NCI-H128 (cell line): ENCODE measurements around the gene ZNF688.
"Not testable (repeated sequence)": the region's sequence is repeated elsewhere in the genome, so short reads cannot be mapped to it uniquely, and the experiment has no call there.

Source experiments
- DNase-seq: peaks from one replicate; lab custom pipeline; 2025; ENCODE audit not compliant: unreplicated experiment; lab: John Stamatoyannopoulos, UW

The ZNF688 gene

DNA sequence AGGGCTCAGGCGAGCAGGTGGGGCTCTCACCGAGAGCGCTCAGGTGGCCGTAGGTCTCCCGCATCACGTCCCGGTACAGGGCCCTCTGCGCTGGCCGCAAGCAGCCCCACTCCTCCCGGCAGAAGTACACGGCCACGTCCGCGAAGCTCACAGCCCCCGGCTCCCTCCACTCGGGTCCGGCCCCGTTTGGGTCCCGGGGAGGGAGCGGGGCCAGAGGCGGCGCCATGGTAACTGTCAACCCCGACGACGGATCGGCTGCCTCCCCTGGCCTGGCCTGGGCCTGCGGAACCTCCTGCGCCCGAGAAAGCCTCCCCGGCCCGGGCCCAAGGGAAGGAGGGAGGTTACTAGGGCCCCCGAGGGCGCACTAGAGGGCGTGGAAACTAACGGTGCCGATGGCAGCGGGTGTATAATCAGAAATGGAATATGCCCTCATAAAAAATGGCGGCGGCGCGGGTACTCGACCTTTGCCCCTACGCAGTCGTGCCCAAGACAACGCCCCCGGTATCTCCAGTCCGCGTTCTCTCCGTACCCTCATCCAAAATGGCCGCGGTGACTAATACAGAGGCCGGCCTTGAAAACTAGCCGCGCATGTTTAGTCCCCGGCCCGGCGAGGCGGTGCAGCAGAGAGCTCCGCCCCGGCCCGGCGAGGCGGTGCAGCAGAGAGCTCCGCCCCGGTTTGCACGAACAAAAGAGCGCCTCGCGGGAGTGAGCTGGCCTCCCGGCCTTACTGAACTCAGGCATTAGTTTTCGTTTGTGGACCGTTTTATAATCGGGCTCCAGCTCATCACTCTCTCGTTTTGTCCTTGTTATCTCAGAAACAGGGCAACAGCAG, 13.3 kb downstream of the ZNF688 start, which contains the start of gene ZNF764:
Gene ZNF764, minus strand, starts transcription at position 418 of the 832 bp plus-strand sequence. Its CDS starts 192 bp downstream, at position 226.
- DNase-seq: peak; percentile 93

DNA sequence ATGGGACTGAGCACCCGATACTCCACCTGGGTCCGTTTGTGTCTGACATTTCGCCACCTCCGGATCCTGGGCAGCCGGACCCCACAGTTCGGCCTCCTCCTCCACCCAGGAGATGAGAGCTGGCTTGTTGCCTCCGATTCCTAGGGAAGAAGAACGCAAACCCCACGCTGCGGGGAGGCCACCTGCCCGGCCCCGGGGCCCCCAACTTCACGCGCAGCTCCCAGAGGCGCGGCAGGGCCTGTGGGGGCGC, 13.9 kb downstream of the ZNF688 start:
- no peak for DNase-seq

- DNase-seq: no peak
Observed at GRCh38 chr16:30556125-30556473, 15.4 kb downstream of the ZNF688 start.

- no peak for DNase-seq
Observed at GRCh38 chr16:30555315-30556124, 16.0 kb downstream of the ZNF688 start.

GRCh38 chr16:30554557-30555314, 16.8 kb downstream of the ZNF688 start:
- no peak for DNase-seq

DNA sequence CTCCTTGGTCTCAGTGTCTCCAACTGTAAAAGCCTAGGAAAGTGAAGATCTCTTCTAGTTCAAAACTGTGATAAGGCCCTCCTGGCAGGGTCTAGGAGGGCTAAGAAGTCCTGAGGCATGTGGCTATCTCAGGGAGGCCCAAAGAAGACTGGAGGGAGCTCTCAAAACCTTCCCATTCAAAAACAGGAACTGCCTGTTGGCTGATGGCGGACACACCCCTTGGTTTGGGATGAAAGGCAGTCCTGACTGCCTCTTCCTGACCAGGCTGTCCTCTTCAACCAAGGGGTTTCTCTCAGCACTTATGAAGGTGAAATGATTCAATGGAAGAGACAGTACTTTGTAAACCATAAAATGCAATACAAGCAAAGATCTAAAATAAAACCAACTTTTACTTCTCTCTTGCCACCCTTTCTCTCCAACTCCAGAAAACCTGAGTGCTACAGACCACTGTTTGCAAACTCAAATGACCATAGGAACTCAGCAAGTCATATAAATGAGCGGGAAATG, 18.1 kb downstream of the ZNF688 start:
- no peak for DNase-seq

GRCh38 chr16:30552956-30553355, 18.6 kb downstream of the ZNF688 start:
- DNase-seq: no peak

GRCh38 chr16:30551781-30552180, 19.7 kb downstream of the ZNF688 start:
- no peak for DNase-seq

DNA sequence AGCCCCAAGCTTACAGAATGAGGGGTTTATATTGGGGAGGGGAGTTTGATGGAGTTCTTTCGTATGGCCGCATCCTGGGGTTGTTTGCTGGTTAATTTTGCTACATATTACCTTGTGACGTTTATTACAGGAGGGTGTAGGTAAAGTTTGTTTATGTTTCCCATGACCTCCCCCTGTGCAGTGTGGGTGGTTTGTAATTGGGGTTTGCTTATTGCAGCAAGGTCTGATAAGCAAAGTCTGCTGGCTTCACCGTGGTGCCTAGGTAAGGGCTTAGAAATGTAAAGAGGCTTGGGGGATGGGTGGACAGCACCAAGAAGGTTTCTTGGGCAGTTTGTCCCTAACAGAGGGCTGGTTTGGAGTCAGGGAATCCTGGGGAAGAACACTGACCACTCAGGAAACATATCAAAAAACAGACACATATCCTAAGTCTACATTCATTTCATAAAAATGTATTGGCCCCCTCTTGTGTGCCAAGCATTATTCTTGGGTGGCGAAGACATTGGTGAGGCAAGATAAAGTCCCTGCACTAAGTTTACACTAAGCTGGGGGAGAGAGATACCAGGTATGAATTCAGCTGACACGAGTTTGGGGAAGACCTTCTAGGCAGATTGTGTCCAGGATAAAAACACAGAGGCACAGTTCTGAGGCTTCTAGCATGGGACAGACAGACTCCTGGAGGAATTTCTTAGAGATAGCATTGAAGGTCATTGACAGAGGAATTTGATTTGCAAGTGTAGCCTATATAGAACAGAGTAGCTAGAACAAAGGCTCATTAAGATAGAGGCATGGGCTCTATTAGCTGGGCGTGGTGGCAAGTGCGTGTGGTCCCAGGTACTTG, 22.9 kb downstream of the ZNF688 start:
- no peak for DNase-seq

- DNase-seq: no peak
Observed at GRCh38 chr16:30546115-30546514, 25.4 kb downstream of the ZNF688 start.

GRCh38 chr16:30543067-30543466, 28.4 kb downstream of the ZNF688 start:
- no peak for DNase-seq

DNA sequence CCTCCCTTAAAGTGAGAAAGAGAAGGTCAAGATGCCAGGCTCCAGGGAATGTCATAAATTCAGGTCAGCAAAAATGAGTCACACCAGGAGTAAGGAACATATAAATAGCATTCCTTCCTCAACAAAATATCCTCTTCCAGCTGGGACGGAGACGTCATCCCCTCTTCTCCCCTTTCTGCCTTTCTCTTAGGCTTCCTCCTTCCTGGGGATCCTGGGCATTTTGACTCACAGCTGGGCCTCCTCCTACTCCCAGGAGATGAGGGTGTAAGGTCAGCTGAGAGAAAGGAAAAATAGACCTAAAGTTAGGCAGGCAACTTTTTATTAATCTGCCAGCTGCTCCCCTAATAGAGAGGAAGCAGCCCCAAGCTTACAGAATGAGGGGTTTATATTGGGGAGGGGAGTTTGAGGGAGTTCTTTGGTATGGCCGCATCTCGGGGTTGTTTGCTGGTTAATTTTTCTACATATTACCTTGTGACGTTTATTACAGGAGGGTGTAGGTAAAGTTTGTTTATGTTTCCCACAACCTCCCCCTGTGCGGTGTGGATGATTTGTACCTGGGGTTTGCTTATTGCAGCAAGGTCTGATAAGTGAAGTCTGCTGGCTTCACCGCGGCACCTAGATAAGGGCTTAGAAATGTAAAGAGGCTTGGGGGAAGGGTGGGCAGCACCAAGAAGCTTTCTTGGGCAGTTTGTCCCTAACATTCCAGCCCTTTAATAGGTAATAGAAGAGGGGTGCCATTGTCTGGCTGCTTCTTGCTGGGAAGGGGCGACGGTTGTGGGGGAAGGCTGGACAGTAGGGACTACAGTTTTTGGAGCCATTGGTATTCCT, 29.8 kb downstream of the ZNF688 start:
- no peak for DNase-seq

- DNase-seq: not testable (repeated sequence)
Observed at GRCh38 chr16:30540916-30541464, 30.5 kb downstream of the ZNF688 start.

DNA sequence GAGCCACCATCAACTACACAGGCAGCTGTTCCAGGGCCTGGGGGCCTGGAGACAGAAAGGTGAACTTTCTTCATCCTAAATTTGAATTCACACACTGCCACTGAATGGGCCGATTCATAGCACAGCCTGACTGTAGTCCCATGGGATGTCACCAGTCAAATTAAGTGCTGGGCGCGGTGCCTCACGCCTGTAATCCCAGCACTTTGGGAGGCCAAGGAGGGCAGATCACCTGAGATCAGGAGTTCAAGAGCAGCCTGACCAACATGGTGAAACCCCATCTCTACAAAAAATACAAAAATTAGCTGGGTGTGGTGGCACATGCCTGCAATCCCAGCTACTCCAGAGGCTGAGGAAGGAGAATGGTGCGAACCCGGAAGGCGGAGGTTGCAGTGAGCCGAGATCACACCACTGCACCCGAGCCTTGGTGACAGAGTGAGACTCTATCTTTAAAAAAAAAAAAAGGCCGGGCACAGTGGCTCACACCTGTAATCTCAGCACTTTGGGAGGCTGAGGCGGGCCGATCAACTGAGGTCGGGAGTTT, 31.5 kb downstream of the ZNF688 start:
- DNase-seq: not testable (repeated sequence)

GRCh38 chr16:30539000-30539964, 32.2 kb downstream of the ZNF688 start:
- no peak for DNase-seq

GRCh38 chr16:30536391-30537024, 35.0 kb downstream of the ZNF688 start:
- DNase-seq: not testable (repeated sequence)

DNA sequence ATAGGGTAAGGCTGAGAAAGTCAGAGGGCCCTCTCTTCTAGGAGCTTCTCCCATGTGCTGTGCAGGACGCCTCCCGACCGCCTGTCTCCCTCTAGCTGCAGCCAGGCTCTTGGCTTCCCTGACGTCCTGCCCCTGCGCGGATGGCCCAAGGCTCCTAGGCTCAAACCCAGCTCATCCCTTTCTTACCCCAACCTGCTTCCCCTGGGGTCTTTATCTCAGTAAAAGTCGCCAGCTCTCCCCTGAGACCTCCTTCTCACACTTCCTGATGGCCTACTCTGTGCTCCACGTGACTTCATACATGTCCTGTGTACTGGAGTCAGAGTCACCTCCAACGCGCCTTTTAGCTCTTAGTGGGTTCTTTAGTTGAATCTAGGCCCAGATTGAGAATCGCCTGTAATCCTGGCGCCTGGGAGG, 35.7 kb downstream of the ZNF688 start:
- DNase-seq: peak; percentile 6
